ENCODE measurements around the gene BRIP1. TPM values are rescaled to one million over a fixed set of nuclear protein-coding genes. Genes with fewer than 3 reads are reported as not detected.

Gene BRIP1
- total RNA-seq, 4 donors from 2014 or later = 0.13 to 0.42 (median 0.31) TPM

DNA sequence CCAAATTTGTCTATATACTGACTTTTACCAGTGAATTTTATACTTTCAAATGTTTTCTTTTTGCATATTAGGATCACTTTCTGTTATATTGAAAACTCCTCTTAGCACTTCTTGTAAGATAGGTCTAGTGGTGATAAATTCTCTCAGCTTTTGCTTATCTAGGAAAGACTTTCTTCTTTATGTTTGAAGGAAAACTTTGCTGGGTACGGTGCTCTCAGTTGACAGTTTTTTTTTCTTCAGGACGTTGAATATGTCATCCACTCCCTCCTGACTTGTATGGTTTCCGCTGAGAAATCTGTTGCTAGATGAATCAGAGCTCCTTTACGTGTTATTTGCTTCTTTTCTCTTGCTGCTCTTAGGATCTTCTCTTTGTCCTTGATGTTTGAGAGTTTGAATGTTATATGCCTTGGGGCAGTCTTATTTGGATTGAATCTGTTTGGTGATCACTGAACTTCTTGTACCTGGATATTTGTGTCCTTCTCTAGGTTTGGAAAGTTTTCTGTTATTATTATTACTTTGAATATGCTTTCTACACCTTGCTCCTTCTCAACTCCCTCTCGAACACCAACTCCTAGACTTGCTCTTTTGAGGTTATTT lies 228.3 kb downstream of the BRIP1 start:
- Histone ChIP-seq H3K4me1 (no peaks in the 10 kb centered on the region), H3K9me3 (peaks cover 0 to 16% (median 0%) of the 10 kb centered on the region in 4 donors), H3K36me3 (no peaks in the 10 kb centered on the region), H3K27me3 (peaks cover 0 to 4% (median 0%) of the 10 kb centered on the region in 4 donors), H3K27ac (replicated peaks in 1 of 4) (no peak overlapping the region), H3K4me3 (no peak overlapping the region)
- TF ChIP-seq EP300 (IDR thresholded peaks at IDR 0.05) (no peak), POLR2AphosphoS5 (IDR thresholded peaks at IDR 0.05) (no peak), POLR2A (IDR thresholded peaks at IDR 0.05; ENCODE audit: low read depth) (no peak)
- TF ChIP-seq, protein P1, sequence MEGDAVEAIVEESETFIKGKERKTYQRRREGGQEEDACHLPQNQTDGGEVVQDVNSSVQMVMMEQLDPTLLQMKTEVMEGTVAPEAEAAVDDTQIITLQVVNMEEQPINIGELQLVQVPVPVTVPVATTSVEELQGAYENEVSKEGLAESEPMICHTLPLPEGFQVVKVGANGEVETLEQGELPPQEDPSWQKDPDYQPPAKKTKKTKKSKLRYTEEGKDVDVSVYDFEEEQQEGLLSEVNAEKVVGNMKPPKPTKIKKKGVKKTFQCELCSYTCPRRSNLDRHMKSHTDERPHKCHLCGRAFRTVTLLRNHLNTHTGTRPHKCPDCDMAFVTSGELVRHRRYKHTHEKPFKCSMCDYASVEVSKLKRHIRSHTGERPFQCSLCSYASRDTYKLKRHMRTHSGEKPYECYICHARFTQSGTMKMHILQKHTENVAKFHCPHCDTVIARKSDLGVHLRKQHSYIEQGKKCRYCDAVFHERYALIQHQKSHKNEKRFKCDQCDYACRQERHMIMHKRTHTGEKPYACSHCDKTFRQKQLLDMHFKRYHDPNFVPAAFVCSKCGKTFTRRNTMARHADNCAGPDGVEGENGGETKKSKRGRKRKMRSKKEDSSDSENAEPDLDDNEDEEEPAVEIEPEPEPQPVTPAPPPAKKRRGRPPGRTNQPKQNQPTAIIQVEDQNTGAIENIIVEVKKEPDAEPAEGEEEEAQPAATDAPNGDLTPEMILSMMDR (IDR thresholded peaks at IDR 0.05) = no peak
- 84% methylated on average over 5 of the region's 5 CpGs for WGBS
- intact Hi-C loops (cut with DNase I) = no loop called here
- DNase-seq (ENCODE audit: extremely low spot score) = no peak

DNA sequence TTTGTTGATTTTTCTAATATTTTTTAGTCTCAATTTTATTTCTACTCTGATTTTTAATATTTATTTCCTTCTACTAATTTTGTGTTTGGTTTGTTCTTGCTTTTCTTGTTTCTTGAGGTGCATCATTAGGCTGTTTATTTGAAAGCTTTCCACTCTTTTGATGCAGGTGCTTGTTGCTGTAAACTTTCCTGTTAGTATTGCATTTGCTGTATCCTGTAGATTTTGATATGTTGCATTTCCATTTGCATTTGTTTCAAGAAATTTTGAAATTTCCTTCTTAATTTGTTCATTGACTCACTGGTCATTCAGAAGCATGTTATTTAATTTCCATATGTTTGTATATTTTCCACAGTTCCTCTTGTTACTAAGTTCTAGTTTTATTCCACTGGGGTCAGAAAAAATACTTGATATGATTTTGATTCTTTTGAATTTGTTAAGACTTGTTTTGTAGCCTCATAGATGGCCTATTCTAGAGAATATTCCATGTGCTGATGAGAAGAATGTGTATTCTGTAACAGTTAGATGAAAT lies 229.3 kb downstream of the BRIP1 start:
- no peak for DNase-seq (ENCODE audit: extremely low spot score)
- H3K27me3 ChIP-seq = peaks cover 0 to 4% (median 0%) of the 10 kb centered on the region in 4 donors
- intact Hi-C loops (cut with DNase I) = no loop called here

DNA sequence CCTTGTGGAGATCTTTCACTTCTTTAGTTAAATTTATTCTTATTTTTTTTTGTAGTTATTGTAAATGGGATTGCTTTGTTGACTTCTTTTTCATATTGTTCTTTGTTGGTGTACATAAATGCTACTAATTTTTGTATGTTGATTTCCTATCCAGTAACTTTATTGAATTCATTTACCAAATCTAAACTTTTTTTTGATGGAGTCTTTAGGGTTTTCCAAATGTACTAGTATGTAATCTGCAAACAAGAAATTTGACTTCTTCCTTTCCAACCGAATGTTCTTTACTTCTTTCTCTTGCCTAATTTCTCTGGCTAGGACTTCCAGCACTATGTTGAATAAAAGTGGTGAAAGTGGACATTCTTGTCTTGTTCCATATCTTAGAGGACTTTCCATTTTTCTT lies 230.5 kb downstream of the BRIP1 start:
- Histone ChIP-seq H3K4me1 (no peaks in the 10 kb centered on the region), H3K4me3 (no peak overlapping the region), H3K27me3 (peaks cover 0 to 4% (median 0%) of the 10 kb centered on the region in 4 donors), H3K9me3 (peaks cover 0 to 8% (median 0%) of the 10 kb centered on the region in 4 donors), H3K27ac (replicated peaks in 1 of 4) (no peak overlapping the region), H3K36me3 (no peaks in the 10 kb centered on the region)
- no peak for DNase-seq (ENCODE audit: extremely low spot score)
- 97% methylated on average over 1 of the region's 1 CpG for WGBS
- intact Hi-C loops (cut with DNase I) = no loop called here
- no peak for TF ChIP-seq POLR2A (IDR thresholded peaks at IDR 0.05; ENCODE audit: low read depth)
- TF ChIP-seq POLR2AphosphoS5 (IDR thresholded peaks at IDR 0.05) = no peak
- TF ChIP-seq EP300 (IDR thresholded peaks at IDR 0.05) = no peak
- TF ChIP-seq, protein P1 (IDR thresholded peaks at IDR 0.05) = no peak

More for the DNA sequence above, 229.3 kb downstream of the BRIP1 start:
- Histone ChIP-seq H3K4me3 (no peak overlapping the region), H3K27ac (replicated peaks in 1 of 4) (no peak overlapping the region), H3K4me1 (no peaks in the 10 kb centered on the region), H3K9me3 (peaks cover 0 to 12% (median 0%) of the 10 kb centered on the region in 4 donors), H3K36me3 (no peaks in the 10 kb centered on the region)
- TF ChIP-seq, protein P1 (IDR thresholded peaks at IDR 0.05) = no peak
- TF ChIP-seq POLR2AphosphoS5 (IDR thresholded peaks at IDR 0.05) = no peak
- no peak for TF ChIP-seq EP300 (IDR thresholded peaks at IDR 0.05)
- TF ChIP-seq POLR2A (IDR thresholded peaks at IDR 0.05; ENCODE audit: low read depth) = no peak

DNA sequence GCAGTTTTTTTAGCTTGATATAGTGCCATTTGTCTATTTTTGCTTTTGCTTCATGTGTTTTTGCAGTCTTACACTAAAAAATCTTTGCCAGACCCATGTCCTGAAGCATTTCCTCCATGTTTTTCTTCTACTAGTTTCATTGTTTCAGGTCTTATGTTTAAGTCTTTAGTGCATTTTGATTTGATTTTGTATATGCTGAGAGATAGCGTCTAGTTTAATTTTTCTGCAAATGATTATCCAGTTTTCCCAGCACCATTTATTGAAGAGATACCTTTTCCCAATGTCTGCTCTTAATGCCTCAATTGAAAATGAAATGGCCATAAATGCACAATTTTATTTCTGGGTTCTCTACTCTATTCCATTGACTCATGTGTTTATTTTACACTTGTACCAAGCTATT lies 231.5 kb downstream of the BRIP1 start:
- DNase-seq (ENCODE audit: extremely low spot score) = no peak
- TF ChIP-seq POLR2A (IDR thresholded peaks at IDR 0.05; ENCODE audit: low read depth) = no peak
- no peak for TF ChIP-seq POLR2AphosphoS5 (IDR thresholded peaks at IDR 0.05)
- TF ChIP-seq EP300 (IDR thresholded peaks at IDR 0.05) = no peak
- TF ChIP-seq, protein P1 (IDR thresholded peaks at IDR 0.05) = no peak
- WGBS = 91% methylated on average over 1 of the region's 1 CpG

More for the DNA sequence above, 231.5 kb downstream of the BRIP1 start:
- no peak overlapping the region for H3K27ac ChIP-seq (replicated peaks in 1 of 4)
- no peaks in the 10 kb centered on the region for H3K36me3 ChIP-seq
- H3K9me3 ChIP-seq = peaks cover 0 to 8% (median 0%) of the 10 kb centered on the region in 4 donors
- no peak overlapping the region for H3K4me3 ChIP-seq
- H3K27me3 ChIP-seq = no peaks in the 10 kb centered on the region
- H3K4me1 ChIP-seq = no peaks in the 10 kb centered on the region
- intact Hi-C loops (cut with DNase I) = no loop called here

Small RNAs within 50 kb of the gene (small RNA-seq; reads per million reads assigned to genes)
- gene RF00019 = 0 reads per million in 3 donors

Other genes starting within 250 kb of the BRIP1 start
- gene INTS2, start 64.5 kb upstream of the BRIP1 start, total RNA-seq = 10 to 100 TPM; 10.1 to 15.4 (median 11.4) TPM
- 10 to 100 TPM; 41.9 to 51.7 (median 49.1) TPM for gene MED13, start 201.8 kb upstream of the BRIP1 start, total RNA-seq